Ishikawa (cell line): Measurements from ENCODE around the gene BPIFA1.

Experiments used
- EGR1 ChIP-seq: IDR thresholded peaks from 2 replicates; pipeline ENCODE4 v1.6.1; 2012
- EP300 ChIP-seq: IDR thresholded peaks from 2 replicates; pipeline ENCODE4 v1.6.1; 2012; ENCODE audit warnings: borderline replicate concordance
- FOXM1 ChIP-seq: IDR thresholded peaks from 2 replicates; pipeline ENCODE4 v1.6.1; 2012; ENCODE audit warnings: low read depth, borderline replicate concordance
- NFIC ChIP-seq: IDR thresholded peaks from 2 replicates; pipeline ENCODE4 v1.6.1; 2012
- TEAD4 ChIP-seq: IDR thresholded peaks from 2 replicates; pipeline ENCODE4 v1.6.1; 2012

DNA sequence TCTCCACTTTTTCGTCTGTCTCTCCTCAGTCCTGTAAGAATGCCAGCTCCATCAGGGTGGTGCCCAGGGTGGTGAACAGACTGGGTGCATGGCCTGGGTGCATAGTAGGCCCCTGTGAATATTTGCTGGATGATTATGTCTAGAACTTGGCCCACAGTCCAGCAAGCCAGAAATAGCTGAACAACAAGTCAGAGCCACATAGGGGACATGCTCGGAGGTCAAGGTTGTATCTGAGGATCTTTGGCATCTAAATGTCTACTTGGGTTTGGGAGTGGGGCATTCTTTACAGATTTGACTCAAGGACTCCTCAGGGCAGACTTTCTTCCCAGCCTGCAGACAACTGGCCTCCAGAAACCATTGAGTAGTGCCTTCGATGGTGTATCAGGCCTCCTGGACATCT is 36.8 kb upstream of the BPIFA1 start:
- TF ChIP-seq NFIC (no peak), TEAD4 (no peak), EP300 (no peak), FOXM1 (no peak), EGR1 (no peak)
